ENCODE results near the gene TDRD12.

GRCh38 chr19:32708457-32708856 lies 11.1 kb upstream of the TDRD12 start:
- TF ChIP-seq CTCF (IDR thresholded peaks at IDR 0.05; ENCODE audit: low read depth, low read length), result no peak
- TF ChIP-seq POLR2A (IDR thresholded peaks at IDR 0.05; ENCODE audit: extremely low read depth, insufficient read length), result no peak
- no peak for TF ChIP-seq MAX (IDR thresholded peaks at IDR 0.05; ENCODE audit: low read depth, low read length)

All from NB4 (cell line).